IPS-18c (cell line): ENCODE measurements around the gene ZNHIT3.
"Not testable (repeated sequence)": the region's sequence is repeated elsewhere in the genome, so short reads cannot be mapped to it uniquely, and the experiment has no call there.

Experiments used
- H3K4me3 ChIP-seq: 2 replicates; pipeline ENCODE4 v1.7.0; 2013; ENCODE audit warnings: low read depth, mild to moderate bottlenecking, low read length, moderate library complexity; ENCODE audit not compliant: insufficient read depth
- H3K9me3 ChIP-seq: one replicate; pipeline ENCODE4 v1.6.1; 2013; ENCODE audit warnings: mild to moderate bottlenecking, low read length, moderate library complexity; ENCODE audit not compliant: control insufficient read depth, insufficient read depth

The ZNHIT3 gene

DNA sequence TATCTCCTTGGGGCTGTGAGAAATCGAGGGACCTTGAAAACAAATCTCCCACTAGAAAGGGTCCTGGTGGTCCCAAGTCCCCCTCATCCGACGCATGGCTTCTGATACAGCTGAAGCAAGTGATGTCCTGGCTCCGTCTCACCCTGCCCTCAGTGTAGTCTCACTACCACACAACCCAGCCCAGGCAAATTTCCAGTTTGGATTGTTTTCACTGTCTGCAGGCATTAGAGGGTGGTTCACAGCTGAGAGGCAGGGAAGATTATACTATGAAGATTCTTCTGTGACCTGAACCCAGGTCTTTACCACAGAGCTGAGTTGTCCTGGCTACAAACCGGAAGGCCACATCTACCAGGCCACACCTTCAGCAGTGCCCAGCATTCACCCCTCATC is 17.7 kb downstream of the ZNHIT3 start:
- H3K4me3 ChIP-seq, result no peak overlapping the region
- H3K9me3 ChIP-seq, result peaks cover 2% of the 10 kb centered on the region

DNA sequence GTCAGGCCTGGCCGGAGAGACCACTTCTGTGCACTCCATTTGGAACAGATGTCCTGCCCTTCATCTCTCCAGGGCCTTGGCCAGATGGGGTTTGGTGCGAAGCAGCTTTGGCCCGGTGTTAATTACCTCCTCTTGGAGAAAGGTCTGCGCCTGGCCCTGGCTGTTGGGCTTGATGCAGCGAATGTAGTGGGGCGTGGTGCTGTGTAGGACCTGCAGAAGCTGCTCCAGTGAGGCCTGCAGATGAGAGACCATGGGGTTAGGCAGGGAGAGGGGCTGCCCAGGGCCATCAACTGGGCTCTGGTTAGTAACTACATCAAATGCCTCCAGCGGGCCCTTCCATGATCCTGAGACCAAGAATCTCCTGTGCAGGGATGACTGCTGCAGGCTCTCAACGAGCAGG is 18.7 kb downstream of the ZNHIT3 start:
- H3K4me3 ChIP-seq, result no peak overlapping the region
- H3K9me3 ChIP-seq, result peaks cover 2% of the 10 kb centered on the region

DNA sequence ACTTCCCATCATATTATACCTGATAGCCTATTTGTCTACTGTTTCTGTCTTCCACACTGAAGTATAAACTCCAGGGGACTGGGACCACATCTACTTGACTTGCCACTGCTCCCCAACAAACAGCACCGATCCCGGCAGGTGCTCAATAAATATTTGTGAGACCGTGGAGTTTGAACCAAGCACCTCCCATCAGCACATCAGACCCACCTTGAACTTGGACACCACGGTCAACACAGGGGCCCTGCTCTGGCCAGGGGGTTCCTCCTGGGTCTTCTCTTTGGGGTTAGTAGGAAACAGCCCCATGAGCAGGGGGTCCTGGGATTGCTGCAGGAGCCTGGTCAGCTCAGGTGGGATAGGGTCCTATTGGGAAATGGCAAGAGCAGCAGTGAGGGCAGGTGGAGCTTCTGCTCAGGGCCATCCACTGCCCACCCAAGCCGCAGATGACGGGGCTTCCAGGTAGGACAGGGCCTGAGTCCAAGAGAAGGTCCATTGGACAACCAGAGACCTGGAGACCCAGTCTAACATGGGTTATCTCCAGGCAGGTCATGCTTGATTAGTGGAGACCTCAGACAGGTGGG is 19.9 kb downstream of the ZNHIT3 start:
- no peak overlapping the region for H3K4me3 ChIP-seq
- H3K9me3 ChIP-seq, result no peaks in the 10 kb centered on the region

DNA sequence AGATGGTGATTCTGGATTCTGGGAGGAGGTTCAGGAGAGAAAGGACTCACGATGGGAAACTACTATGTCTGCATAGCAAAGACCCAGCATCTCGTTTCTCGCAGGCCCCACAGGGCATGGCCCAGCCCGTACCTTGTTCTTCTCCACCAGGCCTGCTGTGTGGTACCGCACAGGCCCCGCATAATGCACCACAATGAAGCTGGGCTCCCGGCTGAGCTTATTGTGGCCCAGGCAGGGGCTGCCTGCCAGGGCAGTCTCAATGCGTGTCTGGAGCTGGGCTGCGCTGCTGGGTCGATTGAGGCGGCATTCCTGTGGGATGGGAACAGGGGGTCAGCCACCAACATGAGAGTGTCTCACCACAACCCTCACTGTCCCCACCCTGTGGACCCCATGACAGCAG is 20.4 kb downstream of the ZNHIT3 start:
- H3K9me3 ChIP-seq, result no peaks in the 10 kb centered on the region

DNA sequence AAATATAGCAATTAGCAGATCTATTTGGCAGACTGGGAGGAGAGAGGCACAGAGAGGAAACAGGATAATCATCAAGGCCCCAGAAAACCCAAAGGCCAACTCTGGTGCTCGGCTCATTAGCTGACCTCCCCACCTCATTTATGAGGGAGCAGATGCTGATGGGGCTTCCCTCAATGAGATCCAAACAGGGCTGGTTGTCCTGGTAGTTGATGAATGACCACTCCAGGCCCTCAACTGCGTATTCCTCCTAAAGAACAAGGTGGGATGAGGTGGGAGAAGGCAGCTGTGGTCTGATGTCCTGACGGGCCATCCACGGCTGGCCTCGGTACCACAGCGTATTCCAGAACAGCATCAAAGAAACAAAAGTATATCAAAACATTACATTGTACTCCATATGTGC is 20.8 kb downstream of the ZNHIT3 start:
- Histone ChIP-seq H3K4me3 (no peak overlapping the region), H3K9me3 (no peaks in the 10 kb centered on the region)

More for the DNA sequence above, 20.4 kb downstream of the ZNHIT3 start:
- H3K4me3 ChIP-seq, result no peak overlapping the region

DNA sequence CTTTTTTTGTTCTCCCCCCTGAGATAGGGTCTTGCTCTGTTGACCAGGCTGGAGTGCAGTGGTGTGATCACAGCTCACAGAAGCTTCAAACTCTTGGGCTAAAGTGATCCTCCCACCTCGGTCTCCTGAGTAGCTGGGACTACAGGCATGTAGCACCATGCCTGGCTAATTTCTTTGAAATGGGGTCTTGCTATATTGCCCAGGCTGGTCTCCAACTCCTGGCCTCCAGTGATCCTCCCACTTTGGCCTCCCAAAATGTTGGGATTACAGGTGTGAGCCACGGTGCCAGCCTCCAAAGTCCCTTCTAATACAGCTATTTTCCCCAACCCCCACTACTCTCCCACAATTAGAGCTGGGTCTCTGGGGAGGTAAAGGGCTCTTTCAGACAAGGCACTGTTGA is 22.0 kb downstream of the ZNHIT3 start:
- not testable (repeated sequence) for H3K4me3 ChIP-seq, H3K9me3 ChIP-seq

DNA sequence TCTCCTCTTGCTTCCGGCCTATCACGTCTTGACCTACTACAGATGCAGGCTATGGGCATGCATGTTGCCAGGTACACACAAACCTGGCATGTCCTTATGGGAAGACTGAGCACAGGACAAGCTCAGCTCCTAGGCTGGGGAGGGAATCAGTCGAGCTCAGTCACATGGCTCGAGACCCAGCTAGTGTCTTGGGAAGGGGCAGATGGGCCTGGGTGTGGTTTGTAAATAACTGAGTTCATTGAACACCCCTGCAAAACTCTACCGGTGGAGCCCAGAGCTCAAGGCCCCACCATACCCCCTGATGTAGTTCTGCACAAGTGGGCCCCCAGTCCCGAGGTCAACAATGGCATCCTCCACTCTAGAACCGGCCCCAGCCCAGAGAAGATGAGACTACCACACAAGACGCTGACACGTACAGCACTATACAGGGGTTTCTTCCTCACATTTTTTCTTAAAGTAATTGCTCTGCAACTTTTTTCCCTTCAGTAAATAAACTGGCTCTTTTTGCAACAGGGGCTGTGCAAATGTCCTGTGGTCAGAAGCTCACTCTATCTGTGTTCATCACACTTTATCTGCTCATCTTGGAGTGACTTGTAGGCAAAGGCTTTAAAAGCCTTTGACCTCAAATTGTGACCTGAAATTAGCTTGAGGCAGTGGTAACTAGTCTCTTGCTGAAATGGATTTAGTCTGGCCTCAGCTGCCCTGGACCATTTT is 22.9 kb downstream of the ZNHIT3 start:
- H3K4me3 ChIP-seq, result no peak overlapping the region
- no peaks in the 10 kb centered on the region for H3K9me3 ChIP-seq

DNA sequence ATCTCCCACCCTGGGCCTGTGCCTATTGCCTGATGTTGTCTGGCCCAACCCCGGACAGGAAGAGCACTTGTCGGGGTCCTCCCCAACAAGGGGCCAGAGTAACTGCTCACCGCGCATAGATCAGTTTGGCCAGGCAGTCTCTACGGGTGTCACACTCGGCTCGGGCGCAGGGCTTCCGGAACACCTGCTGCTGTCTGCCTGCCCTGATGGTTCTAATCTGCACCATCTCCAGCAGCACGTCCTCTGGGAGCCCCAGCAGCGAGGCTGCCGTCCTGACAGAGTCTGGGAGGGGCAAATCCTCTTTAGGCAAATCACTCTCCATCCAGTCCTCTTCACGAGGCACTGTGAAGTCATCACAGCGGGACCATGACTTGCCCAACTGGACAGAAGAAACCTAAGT is 24.2 kb downstream of the ZNHIT3 start:
- H3K4me3 ChIP-seq, result no peak overlapping the region
- no peaks in the 10 kb centered on the region for H3K9me3 ChIP-seq

DNA sequence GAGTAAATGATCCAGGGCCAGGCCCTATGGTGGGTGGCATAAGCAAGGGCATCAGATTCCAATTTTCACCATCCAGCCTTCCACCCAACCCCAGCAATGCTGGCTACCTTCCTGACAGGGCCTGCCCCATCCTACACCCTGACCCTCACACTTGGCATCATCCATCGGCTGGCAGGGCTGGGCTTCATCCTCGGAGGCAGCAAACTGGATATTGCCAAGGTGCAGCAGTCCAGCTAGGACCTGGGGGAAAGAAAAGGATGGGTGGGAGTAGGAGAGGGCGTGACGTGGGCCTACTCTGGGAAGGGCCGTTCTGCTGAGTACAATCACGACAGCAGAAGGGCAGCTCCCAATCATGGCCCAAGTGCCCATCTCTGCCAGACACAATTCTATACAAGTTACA is 24.7 kb downstream of the ZNHIT3 start:
- H3K4me3 ChIP-seq, result no peak overlapping the region
- H3K9me3 ChIP-seq, result no peaks in the 10 kb centered on the region

DNA sequence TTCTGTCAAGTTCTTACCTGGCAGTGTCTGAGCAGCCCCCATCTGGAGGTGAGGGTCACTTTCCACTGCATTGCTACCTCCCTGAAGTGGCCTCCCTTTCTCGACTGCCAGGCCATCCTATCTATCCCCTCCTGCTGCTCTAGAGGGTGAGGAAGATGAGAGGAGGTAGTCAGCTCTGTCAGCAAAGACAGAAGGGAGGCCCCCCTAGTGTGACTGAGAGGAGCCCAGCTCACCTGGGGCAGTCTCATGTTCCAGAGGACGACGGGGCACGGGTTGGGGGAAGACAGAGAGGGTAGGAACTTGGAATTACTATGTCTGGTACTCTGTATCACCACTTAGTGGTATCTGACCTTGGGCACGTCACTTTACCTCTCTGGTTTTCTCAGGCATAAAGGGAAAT is 26.2 kb downstream of the ZNHIT3 start:
- Histone ChIP-seq H3K4me3 (no peak overlapping the region), H3K9me3 (no peaks in the 10 kb centered on the region)

DNA sequence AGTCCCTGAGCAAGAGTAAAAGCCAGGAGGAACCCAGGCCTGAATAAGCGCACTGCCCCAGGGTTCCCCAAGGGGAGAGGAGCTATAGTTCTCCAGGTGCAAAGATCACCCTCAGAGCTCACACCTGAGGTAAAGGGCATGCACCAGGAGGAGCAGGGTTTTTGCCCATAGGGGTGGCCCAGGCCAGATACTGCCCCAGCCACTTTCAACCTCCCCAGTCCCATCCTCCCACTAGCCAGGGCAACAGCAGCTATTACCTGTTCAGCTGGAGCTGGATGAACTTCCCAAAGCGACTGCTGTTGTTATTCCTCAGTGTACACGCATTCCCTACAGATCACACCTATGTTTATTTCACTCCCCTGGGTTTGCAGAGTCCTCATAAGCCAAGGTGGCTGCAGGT is 28.4 kb downstream of the ZNHIT3 start:
- H3K9me3 ChIP-seq, result no peaks in the 10 kb centered on the region
- H3K4me3 ChIP-seq, result no peak overlapping the region

DNA sequence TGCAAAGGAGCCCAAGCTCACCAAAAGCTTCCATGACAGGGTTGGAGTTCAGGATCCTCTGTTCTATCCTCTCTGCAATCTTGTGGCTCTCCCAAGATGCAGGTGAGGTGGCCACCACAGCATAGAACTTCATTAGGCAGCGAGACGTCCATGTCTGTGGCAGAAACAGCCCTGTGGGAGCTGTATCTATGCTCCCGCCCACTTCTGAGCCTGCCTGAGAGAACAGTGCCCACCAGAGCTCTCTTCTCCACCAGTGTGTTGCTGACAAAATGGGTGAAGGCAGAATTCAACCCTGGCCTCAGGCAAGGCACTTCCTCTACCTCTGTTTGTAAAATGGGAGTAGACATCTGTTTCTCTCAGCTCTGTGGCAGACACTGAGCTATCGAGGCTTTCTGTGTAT is 29.4 kb downstream of the ZNHIT3 start:
- H3K9me3 ChIP-seq, result no peaks in the 10 kb centered on the region
- H3K4me3 ChIP-seq, result no peak overlapping the region

DNA sequence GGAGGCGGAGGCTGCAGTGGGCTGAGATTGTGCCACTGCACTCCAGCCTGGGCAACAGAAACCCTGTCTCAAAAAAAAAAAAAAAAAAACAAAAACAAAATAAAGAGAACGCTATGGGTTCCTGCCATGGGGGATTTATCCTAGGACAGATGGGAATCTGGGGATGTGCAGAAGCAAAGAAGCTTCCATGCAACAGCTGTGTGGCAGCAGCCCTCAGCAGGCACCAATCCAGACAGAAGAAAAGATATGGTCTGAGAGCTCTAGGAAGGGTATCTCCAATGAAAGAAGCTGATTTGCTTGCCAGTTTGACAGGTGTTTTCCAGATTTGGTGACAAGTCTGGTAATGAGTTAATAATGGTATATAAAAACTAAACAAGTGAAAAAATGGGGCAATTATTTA is 36.6 kb downstream of the ZNHIT3 start:
- Histone ChIP-seq H3K9me3 (no peaks in the 10 kb centered on the region), H3K4me3 (no peak overlapping the region)

DNA sequence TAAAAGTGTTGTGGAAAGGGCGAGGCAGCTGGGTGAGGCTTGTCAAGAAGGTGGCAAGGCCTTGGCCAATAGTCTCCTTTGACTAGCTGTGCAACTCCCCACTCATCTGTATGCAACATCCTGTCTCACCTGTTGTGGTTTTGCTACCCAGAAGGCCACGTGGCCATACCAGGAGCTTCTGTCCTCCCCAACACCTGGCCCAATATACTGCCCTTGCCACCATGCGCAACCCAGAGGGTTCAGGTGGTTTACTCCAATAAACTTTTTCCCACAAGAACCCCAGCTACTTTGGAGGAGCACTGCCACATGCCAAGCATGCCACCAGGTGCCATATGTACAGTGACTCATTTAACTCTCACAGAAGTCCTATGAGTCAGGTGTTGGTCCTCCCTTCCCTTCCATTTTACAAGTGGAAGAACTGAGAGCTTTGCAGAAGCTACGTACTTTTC is 38.0 kb downstream of the ZNHIT3 start:
- Histone ChIP-seq H3K9me3 (no peaks in the 10 kb centered on the region), H3K4me3 (no peak overlapping the region)

DNA sequence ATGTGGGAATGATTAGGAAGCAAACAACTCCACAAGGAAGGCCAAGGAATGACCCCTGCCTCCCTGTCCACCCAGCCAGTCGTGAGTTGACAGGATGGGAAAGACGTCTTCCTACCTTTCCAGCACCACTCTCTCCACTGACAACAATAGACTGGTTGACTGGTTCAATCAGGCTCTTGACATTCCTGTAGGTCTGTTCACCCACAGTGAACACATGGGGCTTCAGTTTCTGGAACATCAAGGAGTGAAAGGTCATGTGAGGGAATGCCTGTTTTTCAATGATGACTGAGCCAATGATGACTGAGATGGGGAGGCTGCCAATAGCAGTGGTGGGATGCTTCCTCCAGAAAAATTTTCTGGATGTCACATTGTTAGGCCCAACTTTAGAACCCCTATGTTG is 38.6 kb downstream of the ZNHIT3 start:
- no peaks in the 10 kb centered on the region for H3K9me3 ChIP-seq
- H3K4me3 ChIP-seq, result no peak overlapping the region

DNA sequence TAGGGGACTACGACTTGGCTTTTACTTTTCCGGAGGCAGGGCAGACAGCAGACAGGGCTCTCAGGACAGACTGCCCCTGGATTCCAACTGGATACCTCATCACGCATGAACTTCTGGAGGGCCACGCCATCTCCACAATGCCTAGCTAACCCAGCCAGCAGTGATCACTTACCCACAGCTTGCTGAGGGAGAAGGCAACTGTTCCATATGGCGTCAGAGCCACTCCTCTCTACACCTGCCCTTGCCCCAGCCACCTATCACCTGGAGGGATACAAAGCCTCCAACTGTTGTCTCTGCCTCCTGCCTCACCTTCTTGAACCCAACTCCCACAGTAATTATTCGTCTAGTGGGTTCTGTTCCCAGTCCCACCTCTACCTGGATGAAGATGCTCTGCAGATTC is 39.4 kb downstream of the ZNHIT3 start:
- H3K9me3 ChIP-seq, result no peaks in the 10 kb centered on the region
- H3K4me3 ChIP-seq, result no peak overlapping the region

DNA sequence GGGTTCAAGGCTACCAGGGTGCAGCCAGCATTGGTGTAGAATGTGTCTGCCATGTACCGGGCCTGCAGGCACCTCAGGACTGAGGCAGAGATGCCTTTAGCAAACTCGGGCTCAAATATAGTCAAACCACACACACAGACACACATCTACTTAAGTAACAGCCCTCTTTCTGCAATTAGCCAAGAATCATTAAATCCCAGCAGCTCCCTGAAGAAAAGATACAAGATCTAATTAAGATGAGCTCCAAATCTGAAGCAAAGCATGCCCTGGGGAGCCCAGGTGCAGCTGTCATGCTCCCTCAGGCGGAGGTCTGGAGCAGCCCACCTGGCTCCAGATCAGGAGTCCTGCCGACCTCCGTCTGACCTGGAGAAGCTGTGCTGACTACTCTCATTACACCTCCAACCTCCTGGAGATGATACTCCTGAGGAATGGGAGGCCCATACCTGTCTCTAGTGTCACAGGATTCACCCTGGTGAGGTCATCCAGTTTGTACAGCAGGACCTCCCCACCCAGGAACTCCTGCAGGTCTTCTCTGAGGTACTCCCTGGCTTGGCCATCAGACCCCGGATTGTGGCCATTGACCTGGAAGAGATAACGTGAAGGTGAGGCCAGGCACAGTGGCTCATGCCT is 41.3 kb downstream of the ZNHIT3 start:
- H3K9me3 ChIP-seq, result no peaks in the 10 kb centered on the region
- H3K4me3 ChIP-seq, result no peak overlapping the region

DNA sequence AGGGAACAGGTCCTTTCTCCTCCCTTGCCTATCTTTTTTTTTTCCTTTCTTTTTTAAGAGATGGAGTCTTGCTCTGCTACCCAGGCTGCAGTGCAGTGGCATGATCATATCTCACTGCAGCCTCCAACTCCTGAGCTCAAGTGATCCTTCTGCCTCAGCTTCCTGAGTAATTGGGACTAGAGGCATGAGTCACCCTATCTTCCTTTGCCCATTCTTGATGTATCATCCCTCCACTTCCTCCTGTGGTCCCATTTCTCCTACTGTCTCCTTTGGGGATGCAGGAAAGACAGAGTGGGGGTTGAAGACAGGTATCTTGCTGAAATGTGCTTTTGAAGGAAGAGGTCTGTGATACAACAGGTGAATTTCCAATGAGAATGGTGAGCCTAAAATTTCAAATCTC is 42.6 kb downstream of the ZNHIT3 start:
- H3K4me3 ChIP-seq, result no peak overlapping the region
- H3K9me3 ChIP-seq, result no peaks in the 10 kb centered on the region
